ENCODE data around the gene HIVEP3.

Gene HIVEP3

GRCh38 chr1:41608211-41608610 is 310.5 kb downstream of the HIVEP3 start:
- DNase-seq (ENCODE audit: low read depth, low spot score): peak; percentile 27
- H3K4me1 ChIP-seq (ENCODE audit: insufficient read depth, insufficient read length): peaks cover 14% of the 10 kb centered on the region
- no peaks in the 10 kb centered on the region for H3K27me3 ChIP-seq (ENCODE audit: insufficient read depth, insufficient read length)
- TF ChIP-seq YY1 (IDR thresholded peaks at IDR 0.05; ENCODE audit: insufficient read depth, insufficient read length) (no peak), SUZ12 (IDR thresholded peaks at IDR 0.05; ENCODE audit: extremely low read depth, insufficient read depth, insufficient read length) (no peak)
- no peak overlapping the region for H3K4me3 ChIP-seq (ENCODE audit: insufficient read length, low read depth)
- H3K9ac ChIP-seq (ENCODE audit: insufficient read length, low read depth): no peak overlapping the region
- H3K36me3 ChIP-seq (ENCODE audit: insufficient read depth, insufficient read length, low read length): no peaks in the 10 kb centered on the region
- H3K9me3 ChIP-seq (ENCODE audit: insufficient read depth, low read length): no peaks in the 10 kb centered on the region

GRCh38 chr1:41607808-41608207 is 310.9 kb downstream of the HIVEP3 start:
- H3K36me3 ChIP-seq (ENCODE audit: insufficient read depth, insufficient read length, low read length): no peaks in the 10 kb centered on the region
- H3K4me3 ChIP-seq (ENCODE audit: insufficient read length, low read depth): no peak overlapping the region
- no peak for DNase-seq (ENCODE audit: low read depth, low spot score)
- H3K9me3 ChIP-seq (ENCODE audit: insufficient read depth, low read length): no peaks in the 10 kb centered on the region
- no peaks in the 10 kb centered on the region for H3K27me3 ChIP-seq (ENCODE audit: insufficient read depth, insufficient read length)
- H3K4me1 ChIP-seq (ENCODE audit: insufficient read depth, insufficient read length): peaks cover 14% of the 10 kb centered on the region
- no peak for TF ChIP-seq SUZ12 (IDR thresholded peaks at IDR 0.05; ENCODE audit: extremely low read depth, insufficient read depth, insufficient read length)
- no peak for TF ChIP-seq ZNF274 (IDR thresholded peaks at IDR 0.05; ENCODE audit: low read depth, low read length)
- no peak for TF ChIP-seq YY1 (IDR thresholded peaks at IDR 0.05; ENCODE audit: insufficient read depth, insufficient read length)
- no peak overlapping the region for H3K9ac ChIP-seq (ENCODE audit: insufficient read length, low read depth)

GRCh38 chr1:41599912-41600311 is 318.8 kb downstream of the HIVEP3 start:
- no peak for DNase-seq (ENCODE audit: low read depth, low spot score)
- TF ChIP-seq SUZ12 (IDR thresholded peaks at IDR 0.05; ENCODE audit: extremely low read depth, insufficient read depth, insufficient read length) (no peak), YY1 (IDR thresholded peaks at IDR 0.05; ENCODE audit: insufficient read depth, insufficient read length) (no peak), ZNF274 (IDR thresholded peaks at IDR 0.05; ENCODE audit: low read depth, low read length) (no peak)
- no peak overlapping the region for H3K9ac ChIP-seq (ENCODE audit: insufficient read length, low read depth)
- no peaks in the 10 kb centered on the region for H3K4me1 ChIP-seq (ENCODE audit: insufficient read depth, insufficient read length)
- H3K4me3 ChIP-seq (ENCODE audit: insufficient read length, low read depth): no peak overlapping the region
- no peaks in the 10 kb centered on the region for H3K36me3 ChIP-seq (ENCODE audit: insufficient read depth, insufficient read length, low read length)
- no peaks in the 10 kb centered on the region for H3K27me3 ChIP-seq (ENCODE audit: insufficient read depth, insufficient read length)
- peaks cover 9% of the 10 kb centered on the region for H3K9me3 ChIP-seq (ENCODE audit: insufficient read depth, low read length)

- no peak overlapping the region for H3K9ac ChIP-seq (ENCODE audit: insufficient read length, low read depth)
- no peak for DNase-seq (ENCODE audit: low read depth, low spot score)
- no peaks in the 10 kb centered on the region for H3K36me3 ChIP-seq (ENCODE audit: insufficient read depth, insufficient read length, low read length)
- H3K9me3 ChIP-seq (ENCODE audit: insufficient read depth, low read length): peaks cover 9% of the 10 kb centered on the region
- H3K4me1 ChIP-seq (ENCODE audit: insufficient read depth, insufficient read length): no peaks in the 10 kb centered on the region
- H3K27me3 ChIP-seq (ENCODE audit: insufficient read depth, insufficient read length): no peaks in the 10 kb centered on the region
- TF ChIP-seq ZNF274 (IDR thresholded peaks at IDR 0.05; ENCODE audit: low read depth, low read length) (no peak), SUZ12 (IDR thresholded peaks at IDR 0.05; ENCODE audit: extremely low read depth, insufficient read depth, insufficient read length) (no peak), YY1 (IDR thresholded peaks at IDR 0.05; ENCODE audit: insufficient read depth, insufficient read length) (no peak)
- H3K4me3 ChIP-seq (ENCODE audit: insufficient read length, low read depth): no peak overlapping the region
Observed at GRCh38 chr1:41598325-41598724, 320.4 kb downstream of the HIVEP3 start.

GRCh38 chr1:41592451-41593125 is 326.1 kb downstream of the HIVEP3 start:
- H3K4me1 ChIP-seq (ENCODE audit: insufficient read depth, insufficient read length): no peaks in the 10 kb centered on the region
- H3K9me3 ChIP-seq (ENCODE audit: insufficient read depth, low read length): peaks cover 9% of the 10 kb centered on the region; the same call in 1 of the 2 replicates
- TF ChIP-seq ZNF274 (IDR thresholded peaks at IDR 0.05; ENCODE audit: low read depth, low read length) (no peak), SUZ12 (IDR thresholded peaks at IDR 0.05; ENCODE audit: extremely low read depth, insufficient read depth, insufficient read length) (no peak), YY1 (IDR thresholded peaks at IDR 0.05; ENCODE audit: insufficient read depth, insufficient read length) (no peak)
- no peaks in the 10 kb centered on the region for H3K36me3 ChIP-seq (ENCODE audit: insufficient read depth, insufficient read length, low read length)
- no peaks in the 10 kb centered on the region for H3K27me3 ChIP-seq (ENCODE audit: insufficient read depth, insufficient read length)
- H3K4me3 ChIP-seq (ENCODE audit: insufficient read length, low read depth): no peak overlapping the region
- DNase-seq (ENCODE audit: low read depth, low spot score): no peak
- H3K9ac ChIP-seq (ENCODE audit: insufficient read length, low read depth): no peak overlapping the region

- H3K9ac ChIP-seq (ENCODE audit: insufficient read length, low read depth): no peak overlapping the region
- no peak overlapping the region for H3K4me3 ChIP-seq (ENCODE audit: insufficient read length, low read depth)
- no peaks in the 10 kb centered on the region for H3K4me1 ChIP-seq (ENCODE audit: insufficient read depth, insufficient read length)
- H3K9me3 ChIP-seq (ENCODE audit: insufficient read depth, low read length): peaks cover 9% of the 10 kb centered on the region; the same call in 1 of the 2 replicates
- DNase-seq (ENCODE audit: low read depth, low spot score): no peak
- no peaks in the 10 kb centered on the region for H3K36me3 ChIP-seq (ENCODE audit: insufficient read depth, insufficient read length, low read length)
- no peaks in the 10 kb centered on the region for H3K27me3 ChIP-seq (ENCODE audit: insufficient read depth, insufficient read length)
- TF ChIP-seq SUZ12 (IDR thresholded peaks at IDR 0.05; ENCODE audit: extremely low read depth, insufficient read depth, insufficient read length) (no peak), YY1 (IDR thresholded peaks at IDR 0.05; ENCODE audit: insufficient read depth, insufficient read length) (no peak), ZNF274 (IDR thresholded peaks at IDR 0.05; ENCODE audit: low read depth, low read length) (no peak)
Observed at GRCh38 chr1:41591891-41592290, 326.8 kb downstream of the HIVEP3 start.

GRCh38 chr1:41590331-41590730 is 328.4 kb downstream of the HIVEP3 start:
- DNase-seq (ENCODE audit: low read depth, low spot score): no peak
- Histone ChIP-seq H3K4me3 (ENCODE audit: insufficient read length, low read depth) (no peak overlapping the region), H3K27me3 (ENCODE audit: insufficient read depth, insufficient read length) (no peaks in the 10 kb centered on the region), H3K9ac (ENCODE audit: insufficient read length, low read depth) (no peak overlapping the region), H3K36me3 (ENCODE audit: insufficient read depth, insufficient read length, low read length) (no peaks in the 10 kb centered on the region), H3K9me3 (ENCODE audit: insufficient read depth, low read length) (peaks cover 9% of the 10 kb centered on the region; the same call in 1 of the 2 replicates), H3K4me1 (ENCODE audit: insufficient read depth, insufficient read length) (no peaks in the 10 kb centered on the region)
- TF ChIP-seq YY1 (IDR thresholded peaks at IDR 0.05; ENCODE audit: insufficient read depth, insufficient read length) (no peak), SUZ12 (IDR thresholded peaks at IDR 0.05; ENCODE audit: extremely low read depth, insufficient read depth, insufficient read length) (no peak), ZNF274 (IDR thresholded peaks at IDR 0.05; ENCODE audit: low read depth, low read length) (no peak)
